AG09309 (cell line): Measurements from ENCODE around the gene SETBP1.

Experiments used
- DNase-seq: peaks from one replicate; pipeline ENCODE4 v3.0.0-alpha.2; 2010; ENCODE audit warnings: low read depth
- H3K4me3 ChIP-seq: 2 replicates; pipeline ENCODE4 v1.5.1; 2011; ENCODE audit warnings: mild to moderate bottlenecking, low read depth, low read length, moderate library complexity; ENCODE audit not compliant: control insufficient read depth
- TF ChIP-seq, protein P1 (sequence below): IDR thresholded peaks from 2 replicates; pipeline ENCODE4 v1.5.1; 2011; ENCODE audit warnings: mild to moderate bottlenecking, low read depth, low read length, inconsistent platforms; ENCODE audit not compliant: insufficient read depth, control insufficient read depth; ENCODE audit errors: missing control alignments

Gene SETBP1

DNA sequence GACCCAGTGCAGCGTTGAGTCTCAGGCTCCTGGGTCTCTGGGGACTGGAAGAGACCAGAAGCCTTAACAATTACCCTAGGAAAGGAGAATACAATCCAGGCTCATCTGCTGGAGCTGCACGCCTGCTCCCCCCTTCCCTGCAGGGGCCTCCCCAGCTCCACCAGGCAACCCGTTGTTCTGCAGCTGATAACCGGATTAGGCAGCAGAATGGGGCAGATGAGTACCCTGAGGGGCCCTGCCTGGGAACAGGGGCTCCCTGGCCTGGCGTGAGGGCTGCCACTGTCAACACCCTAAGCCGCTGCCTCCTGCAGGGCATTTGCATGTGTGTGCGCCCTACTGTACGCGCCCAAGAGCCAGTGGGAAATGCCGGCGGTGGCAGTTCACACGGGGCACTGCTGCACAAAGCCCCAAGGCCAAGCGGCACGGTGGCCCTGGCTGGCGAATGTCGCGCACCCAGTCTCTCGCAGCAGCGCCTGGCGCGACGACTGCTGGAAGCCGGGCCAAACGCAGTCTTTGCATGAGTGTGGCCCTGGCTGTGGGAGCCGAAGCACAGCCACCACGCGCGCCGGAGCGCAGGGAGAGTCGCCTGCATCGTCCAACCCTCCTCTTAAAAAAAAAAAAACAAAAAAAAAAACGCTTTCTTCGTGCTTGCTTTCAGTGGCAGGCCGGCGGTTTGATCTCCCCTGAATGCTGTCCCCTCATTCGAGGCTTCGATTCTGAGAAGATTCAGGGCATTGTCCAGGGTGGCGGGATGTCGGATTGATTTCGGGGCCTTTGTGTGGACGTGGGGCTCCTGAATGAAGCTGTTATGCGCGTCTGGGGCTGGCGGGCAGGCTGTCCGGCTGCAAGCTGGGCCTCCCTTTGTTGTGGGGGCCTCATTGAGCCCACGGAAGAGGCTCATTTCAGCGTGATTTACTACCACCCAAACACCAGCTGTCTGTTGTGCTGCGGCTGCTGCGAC is 63.8 kb downstream of the SETBP1 start:
- no peak for DNase-seq
- no peak overlapping the region for H3K4me3 ChIP-seq
- TF ChIP-seq, protein P1, sequence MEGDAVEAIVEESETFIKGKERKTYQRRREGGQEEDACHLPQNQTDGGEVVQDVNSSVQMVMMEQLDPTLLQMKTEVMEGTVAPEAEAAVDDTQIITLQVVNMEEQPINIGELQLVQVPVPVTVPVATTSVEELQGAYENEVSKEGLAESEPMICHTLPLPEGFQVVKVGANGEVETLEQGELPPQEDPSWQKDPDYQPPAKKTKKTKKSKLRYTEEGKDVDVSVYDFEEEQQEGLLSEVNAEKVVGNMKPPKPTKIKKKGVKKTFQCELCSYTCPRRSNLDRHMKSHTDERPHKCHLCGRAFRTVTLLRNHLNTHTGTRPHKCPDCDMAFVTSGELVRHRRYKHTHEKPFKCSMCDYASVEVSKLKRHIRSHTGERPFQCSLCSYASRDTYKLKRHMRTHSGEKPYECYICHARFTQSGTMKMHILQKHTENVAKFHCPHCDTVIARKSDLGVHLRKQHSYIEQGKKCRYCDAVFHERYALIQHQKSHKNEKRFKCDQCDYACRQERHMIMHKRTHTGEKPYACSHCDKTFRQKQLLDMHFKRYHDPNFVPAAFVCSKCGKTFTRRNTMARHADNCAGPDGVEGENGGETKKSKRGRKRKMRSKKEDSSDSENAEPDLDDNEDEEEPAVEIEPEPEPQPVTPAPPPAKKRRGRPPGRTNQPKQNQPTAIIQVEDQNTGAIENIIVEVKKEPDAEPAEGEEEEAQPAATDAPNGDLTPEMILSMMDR = no peak

DNA sequence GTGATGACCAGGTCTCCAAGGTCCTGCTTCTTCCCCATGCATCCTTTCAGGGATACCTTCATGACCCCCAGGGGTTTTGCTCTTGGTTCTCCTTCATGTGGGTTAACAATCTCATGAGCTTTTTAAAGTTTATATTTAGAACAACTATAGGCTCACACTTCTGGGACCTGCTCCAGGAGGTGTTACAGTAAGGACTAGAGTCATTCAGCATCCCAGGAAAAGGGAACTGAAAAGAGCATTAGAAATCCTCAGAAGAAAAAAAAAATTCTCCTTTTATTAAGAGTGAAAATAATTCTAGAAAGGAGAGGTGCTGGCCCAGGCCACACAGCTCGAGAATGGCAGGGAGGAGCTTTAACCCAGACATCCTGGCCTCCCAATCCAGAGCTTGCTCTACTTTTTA is 66.5 kb downstream of the SETBP1 start:
- no peak for DNase-seq
- TF ChIP-seq, protein P1 = no peak
- H3K4me3 ChIP-seq = no peak overlapping the region

DNA sequence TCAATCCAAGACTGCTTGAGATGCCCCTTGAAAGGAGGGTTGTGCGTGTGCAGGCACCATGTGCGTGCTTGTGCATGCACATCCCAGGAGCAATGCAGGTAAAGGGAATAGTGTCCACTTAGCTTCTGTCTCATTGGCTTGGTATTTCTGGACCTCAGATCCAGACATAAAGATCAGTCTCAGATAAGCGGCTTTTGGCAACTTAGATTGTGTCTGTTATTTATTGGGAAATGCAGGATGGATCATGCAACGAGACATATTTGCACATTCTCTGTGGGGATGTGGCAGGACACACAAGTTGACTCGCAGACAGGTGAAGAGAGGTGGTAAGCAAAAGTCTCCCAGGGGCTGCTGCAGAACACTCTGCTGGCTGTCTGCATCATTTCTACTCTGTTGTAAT is 67.9 kb downstream of the SETBP1 start:
- TF ChIP-seq, protein P1 = no peak
- no peak for DNase-seq
- no peak overlapping the region for H3K4me3 ChIP-seq

DNA sequence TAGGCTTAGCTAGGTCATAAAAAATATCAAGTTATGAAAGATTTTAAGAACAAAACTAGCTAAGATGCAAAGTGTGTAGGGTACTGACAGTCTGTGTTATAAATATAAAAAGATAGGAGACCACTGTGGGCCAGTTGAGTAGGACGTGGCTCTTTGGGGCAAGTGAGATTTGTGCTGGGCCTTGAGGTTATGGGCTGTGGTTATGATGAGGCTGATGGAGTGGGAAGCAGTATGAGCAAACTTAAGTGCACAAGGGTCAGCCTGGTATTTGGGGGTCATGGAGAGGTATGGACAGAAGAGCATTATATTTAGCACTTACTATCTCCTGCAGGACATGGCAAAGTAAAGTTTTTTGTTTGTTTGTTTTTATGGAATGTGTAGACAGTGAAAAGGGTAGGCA is 70.1 kb downstream of the SETBP1 start:
- TF ChIP-seq, protein P1 = no peak
- no peak overlapping the region for H3K4me3 ChIP-seq
- DNase-seq = no peak

DNA sequence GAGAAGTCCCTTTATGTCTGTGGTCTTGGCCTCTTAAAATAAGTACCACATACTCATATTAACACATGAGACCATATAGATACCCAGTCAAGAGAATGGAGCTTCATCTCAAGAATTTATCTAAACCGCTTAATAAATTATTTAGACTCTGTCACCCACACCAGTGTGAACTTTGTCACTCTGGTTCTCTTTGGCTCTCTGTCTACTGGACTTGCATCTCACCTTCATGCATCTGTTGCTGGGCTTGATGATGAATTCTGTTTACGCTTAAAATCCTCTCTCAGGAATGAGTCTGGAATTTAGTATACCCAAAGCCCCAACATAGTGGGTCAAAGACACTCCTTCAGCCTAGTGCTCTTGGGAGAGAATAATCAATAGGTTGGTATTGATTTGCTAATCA is 73.9 kb downstream of the SETBP1 start:
- no peak overlapping the region for H3K4me3 ChIP-seq
- TF ChIP-seq, protein P1 = no peak
- DNase-seq = no peak

DNA sequence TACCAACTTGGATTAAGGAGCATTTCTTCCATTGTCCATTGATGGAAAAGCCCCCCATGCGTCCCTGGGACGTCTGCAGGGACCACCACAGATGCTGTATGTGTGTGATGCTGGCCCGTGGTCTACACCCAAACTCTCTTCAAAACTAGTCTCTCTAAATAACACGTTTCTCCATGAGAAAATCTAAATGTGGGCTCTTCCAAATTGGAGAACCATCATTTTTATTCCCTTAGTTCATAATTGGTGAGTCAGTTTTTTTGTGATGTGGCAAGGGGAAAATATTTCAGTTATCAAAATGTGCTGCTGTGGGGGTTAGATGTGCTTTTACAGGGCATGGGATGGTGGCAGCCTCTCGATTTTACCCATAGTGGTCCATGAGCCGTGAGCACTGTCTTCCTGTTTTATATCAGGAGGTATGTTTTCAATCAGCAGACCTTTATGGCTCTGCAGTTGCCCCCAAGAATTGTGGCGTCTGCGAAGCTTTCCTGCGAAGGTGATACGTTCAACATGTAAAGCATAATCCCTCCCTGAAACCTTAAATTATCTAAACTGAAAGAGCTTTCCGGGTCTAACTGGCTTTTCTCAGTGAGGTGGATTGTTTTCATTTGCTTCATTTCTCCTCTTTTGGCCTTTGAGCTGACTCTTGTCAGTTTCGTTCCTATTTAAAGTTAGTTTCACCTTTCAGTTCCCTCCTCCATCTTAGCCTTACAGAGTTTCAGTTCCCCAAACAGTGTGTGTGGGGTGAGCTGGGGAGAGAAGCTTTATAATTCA is 78.4 kb downstream of the SETBP1 start:
- DNase-seq = no peak
- H3K4me3 ChIP-seq = no peak overlapping the region
- TF ChIP-seq, protein P1 = no peak
